Measurements from ENCODE around the gene CCDC187. TPM values are rescaled to one million over a fixed set of nuclear protein-coding genes. Genes with fewer than 3 reads are reported as not detected.

CCDC187 gene
- total RNA-seq, 1 experiment from 2014 or later: not detected

GRCh38 chr9:136280535-136281315, 23.2 kb downstream of the CCDC187 start:
- Histone ChIP-seq H3K9me3 (replicated peaks) (no peaks in the 10 kb centered on the region), H3K27me3 (replicated peaks) (peaks cover 18% of the 10 kb centered on the region), H3K27ac (no peak overlapping the region), H3K4me1 (replicated peaks) (no peaks in the 10 kb centered on the region), H3K4me3 (no peak overlapping the region), H3K36me3 (no peaks in the 10 kb centered on the region)
- no peak for DNase-seq (ENCODE audit: low read depth in 1 of 2, low spot score in 2 of 2)

- Histone ChIP-seq H3K4me1 (replicated peaks) (no peaks in the 10 kb centered on the region), H3K27me3 (replicated peaks) (peaks cover 28% of the 10 kb centered on the region), H3K9me3 (replicated peaks) (no peaks in the 10 kb centered on the region), H3K36me3 (no peaks in the 10 kb centered on the region), H3K4me3 (no peak overlapping the region), H3K27ac (no peak overlapping the region)
- DNase-seq (ENCODE audit: low read depth in 1 of 2, low spot score in 2 of 2): no peak
These were observed 24.4 kb downstream of the CCDC187 start for GRCh38 chr9:136279471-136279870.

- Histone ChIP-seq H3K27ac (no peak overlapping the region), H3K27me3 (replicated peaks) (peaks cover 32% of the 10 kb centered on the region), H3K4me1 (replicated peaks) (no peaks in the 10 kb centered on the region), H3K9me3 (replicated peaks) (no peaks in the 10 kb centered on the region), H3K4me3 (no peak overlapping the region), H3K36me3 (no peaks in the 10 kb centered on the region)
- no peak for DNase-seq (ENCODE audit: low read depth in 1 of 2, low spot score in 2 of 2)
These were observed 25.0 kb downstream of the CCDC187 start for GRCh38 chr9:136278894-136279293.

GRCh38 chr9:136278221-136278620, 25.7 kb downstream of the CCDC187 start:
- DNase-seq (ENCODE audit: low read depth in 1 of 2, low spot score in 2 of 2): no peak
- H3K4me1 ChIP-seq (replicated peaks): no peaks in the 10 kb centered on the region
- no peaks in the 10 kb centered on the region for H3K36me3 ChIP-seq
- no peak overlapping the region for H3K27ac ChIP-seq
- peaks cover 33% of the 10 kb centered on the region for H3K27me3 ChIP-seq (replicated peaks)
- no peak overlapping the region for H3K4me3 ChIP-seq
- no peaks in the 10 kb centered on the region for H3K9me3 ChIP-seq (replicated peaks)

- Histone ChIP-seq H3K4me3 (no peak overlapping the region), H3K27me3 (replicated peaks) (peaks cover 33% of the 10 kb centered on the region), H3K9me3 (replicated peaks) (no peaks in the 10 kb centered on the region), H3K4me1 (replicated peaks) (no peaks in the 10 kb centered on the region), H3K27ac (no peak overlapping the region), H3K36me3 (no peaks in the 10 kb centered on the region)
- DNase-seq (ENCODE audit: low read depth in 1 of 2, low spot score in 2 of 2): no peak
These were observed 26.1 kb downstream of the CCDC187 start for GRCh38 chr9:136277746-136278145.

- H3K4me1 ChIP-seq (replicated peaks): no peaks in the 10 kb centered on the region
- no peaks in the 10 kb centered on the region for H3K36me3 ChIP-seq
- H3K4me3 ChIP-seq: no peak overlapping the region
- H3K27ac ChIP-seq: no peak overlapping the region
- DNase-seq (ENCODE audit: low read depth in 1 of 2, low spot score in 2 of 2): no peak
- no peaks in the 10 kb centered on the region for H3K9me3 ChIP-seq (replicated peaks)
- peaks cover 33% of the 10 kb centered on the region for H3K27me3 ChIP-seq (replicated peaks)
These were observed 27.2 kb downstream of the CCDC187 start for GRCh38 chr9:136276716-136277115.

GRCh38 chr9:136275655-136276429, 28.1 kb downstream of the CCDC187 start:
- no peak for DNase-seq (ENCODE audit: low read depth in 1 of 2, low spot score in 2 of 2)
- H3K27me3 ChIP-seq (replicated peaks): peaks cover 33% of the 10 kb centered on the region

GRCh38 chr9:136274786-136275654, 28.9 kb downstream of the CCDC187 start:
- H3K4me1 ChIP-seq (replicated peaks): no peaks in the 10 kb centered on the region
- H3K4me3 ChIP-seq: no peak overlapping the region
- DNase-seq (ENCODE audit: low read depth in 1 of 2, low spot score in 2 of 2): no peak
- no peaks in the 10 kb centered on the region for H3K9me3 ChIP-seq (replicated peaks)
- H3K27me3 ChIP-seq (replicated peaks): peaks cover 33% of the 10 kb centered on the region
- H3K36me3 ChIP-seq: no peaks in the 10 kb centered on the region
- no peak overlapping the region for H3K27ac ChIP-seq

More at GRCh38 chr9:136275655-136276429, 28.1 kb downstream of the CCDC187 start:
- Histone ChIP-seq H3K9me3 (replicated peaks) (no peaks in the 10 kb centered on the region), H3K4me1 (replicated peaks) (no peaks in the 10 kb centered on the region), H3K36me3 (no peaks in the 10 kb centered on the region), H3K27ac (no peak overlapping the region), H3K4me3 (no peak overlapping the region)

- no peaks in the 10 kb centered on the region for H3K4me1 ChIP-seq (replicated peaks)
- H3K27ac ChIP-seq: no peak overlapping the region
- no peaks in the 10 kb centered on the region for H3K36me3 ChIP-seq
- no peak overlapping the region for H3K4me3 ChIP-seq
- H3K27me3 ChIP-seq (replicated peaks): peaks cover 39% of the 10 kb centered on the region
- no peaks in the 10 kb centered on the region for H3K9me3 ChIP-seq (replicated peaks)
- DNase-seq (ENCODE audit: low read depth in 1 of 2, low spot score in 2 of 2): no peak
These were observed 29.7 kb downstream of the CCDC187 start for GRCh38 chr9:136273921-136274785.

- no peak overlapping the region for H3K27ac ChIP-seq
- H3K27me3 ChIP-seq (replicated peaks): peaks cover 39% of the 10 kb centered on the region
- no peaks in the 10 kb centered on the region for H3K4me1 ChIP-seq (replicated peaks)
- no peak for DNase-seq (ENCODE audit: low read depth in 1 of 2, low spot score in 2 of 2)
- no peaks in the 10 kb centered on the region for H3K36me3 ChIP-seq
- no peaks in the 10 kb centered on the region for H3K9me3 ChIP-seq (replicated peaks)
- no peak overlapping the region for H3K4me3 ChIP-seq
These were observed 30.5 kb downstream of the CCDC187 start for GRCh38 chr9:136273244-136273865.

GRCh38 chr9:136270173-136270705, 33.7 kb downstream of the CCDC187 start:
- DNase-seq (ENCODE audit: low read depth in 1 of 2, low spot score in 2 of 2): no peak
- peaks cover 23% of the 10 kb centered on the region for H3K27me3 ChIP-seq (replicated peaks)
- H3K4me1 ChIP-seq (replicated peaks): peaks cover 9% of the 10 kb centered on the region
- H3K4me3 ChIP-seq: no peak overlapping the region
- H3K36me3 ChIP-seq: no peaks in the 10 kb centered on the region
- H3K9me3 ChIP-seq (replicated peaks): no peaks in the 10 kb centered on the region
- H3K27ac ChIP-seq: no peak overlapping the region

- Histone ChIP-seq H3K27ac (no peak overlapping the region), H3K4me1 (replicated peaks) (peaks cover 9% of the 10 kb centered on the region), H3K4me3 (no peak overlapping the region), H3K36me3 (no peaks in the 10 kb centered on the region), H3K9me3 (replicated peaks) (no peaks in the 10 kb centered on the region), H3K27me3 (replicated peaks) (peaks cover 11% of the 10 kb centered on the region)
- no peak for DNase-seq (ENCODE audit: low read depth in 1 of 2, low spot score in 2 of 2)
These were observed 35.2 kb downstream of the CCDC187 start for GRCh38 chr9:136268735-136269134.

Measured in SJSA1 (cell line).